Mesodermal cell (in vitro differentiated cells): ENCODE measurements around the gene CFAP221.

Experiments
- H3K27ac ChIP-seq: 2 replicates; pipeline ENCODE4 v1.7.0; 2013; ENCODE audit warnings: mild to moderate bottlenecking, low read depth, low read length, moderate library complexity; ENCODE audit not compliant: severe bottlenecking
- H3K36me3 ChIP-seq: 2 replicates; pipeline ENCODE4 v1.7.1; 2013; ENCODE audit warnings: mild to moderate bottlenecking, low read length, moderate library complexity; ENCODE audit not compliant: control insufficient read depth, insufficient read depth
- H3K4me1 ChIP-seq: one replicate; pipeline ENCODE4 v1.7.1; 2013; ENCODE audit warnings: mild to moderate bottlenecking, low read length; ENCODE audit not compliant: insufficient read depth, control insufficient read depth, poor library complexity, severe bottlenecking
- H3K4me3 ChIP-seq: 2 replicates; pipeline ENCODE4 v1.7.0; 2013; ENCODE audit warnings: low read length, control low read depth, mild to moderate bottlenecking; ENCODE audit not compliant: insufficient read depth, poor library complexity, severe bottlenecking; ENCODE audit errors: extremely low read depth
- H3K9me3 ChIP-seq: 2 replicates; pipeline ENCODE4 v1.7.1; 2013; ENCODE audit warnings: mild to moderate bottlenecking, low read length, moderate library complexity; ENCODE audit not compliant: control insufficient read depth
- WGBS, 2 experiments: methylation state at CpG; one replicate each; pipeline ENCODE4 v1.1.5; 2013; ENCODE audit warnings: missing lambda C conversion rate in 2 of 2; ENCODE audit not compliant: insufficient coverage in 2 of 2; 5-methylcytosine and 5-hydroxymethylcytosine counted together

CFAP221 gene

DNA sequence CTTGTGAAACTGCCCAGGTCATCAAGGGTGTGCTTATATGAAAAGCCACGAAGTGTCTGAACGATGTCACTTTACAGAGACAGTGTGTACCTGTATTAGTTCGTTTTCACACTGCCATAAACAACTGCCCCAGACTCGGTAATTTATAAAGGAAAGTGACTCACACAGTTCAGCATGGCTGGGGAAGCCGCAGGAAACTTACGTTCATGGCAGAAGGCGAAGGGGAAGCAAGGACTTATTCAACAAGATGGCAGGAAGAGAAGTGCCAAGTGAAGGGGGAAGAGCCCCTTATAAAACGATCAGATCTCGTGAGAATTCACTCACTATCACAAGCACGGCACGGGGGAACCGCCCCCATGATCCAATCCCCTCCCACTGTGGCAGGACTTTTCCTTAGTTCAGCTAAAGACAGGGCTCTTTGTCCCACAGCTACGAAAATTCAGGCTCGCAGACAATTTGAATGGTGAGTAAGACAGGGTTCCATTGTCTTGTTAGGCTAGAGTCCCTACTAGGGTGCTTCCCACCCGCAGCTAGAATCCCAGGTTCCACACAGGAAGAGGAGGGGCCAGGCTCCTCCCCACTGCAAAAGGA, 154.9 kb downstream of the CFAP221 start:
- Histone ChIP-seq H3K36me3 (no peaks in the 10 kb centered on the region), H3K9me3 (no peaks in the 10 kb centered on the region), H3K4me1 (peaks cover 17% of the 10 kb centered on the region), H3K27ac (no peak overlapping the region), H3K4me3 (no peak overlapping the region)
- 65 to 77% methylated on average over 7 to 11 of the region's 15 CpGs for WGBS, 2 experiments

DNA sequence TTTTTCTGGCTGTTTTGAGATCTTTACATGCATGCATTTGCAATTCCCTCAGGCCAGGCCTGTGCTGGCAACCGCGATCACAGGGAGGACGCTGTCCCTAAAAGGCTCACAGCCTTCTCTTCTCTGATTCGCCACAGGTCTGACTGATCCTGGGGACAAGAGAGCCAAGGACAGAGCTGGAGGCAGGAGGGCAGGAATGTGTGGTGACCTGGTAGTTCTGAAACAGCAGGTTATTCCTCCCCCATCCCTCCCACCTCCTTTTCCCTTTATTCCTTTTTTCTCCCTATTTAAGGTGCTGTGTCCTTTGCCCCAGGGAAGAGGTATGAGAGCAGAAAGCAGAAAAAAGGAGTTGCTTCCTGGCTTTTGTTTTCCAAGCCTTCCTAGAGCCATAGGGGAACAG, 156.6 kb downstream of the CFAP221 start:
- Histone ChIP-seq H3K9me3 (peaks cover 11% of the 10 kb centered on the region), H3K36me3 (no peaks in the 10 kb centered on the region), H3K4me3 (no peak overlapping the region), H3K27ac (peak overlapping the region; percentile 43), H3K4me1 (peaks cover 4% of the 10 kb centered on the region)
- 27 to 31% methylated on average over 3 of the region's 4 CpGs for WGBS, 2 experiments

DNA sequence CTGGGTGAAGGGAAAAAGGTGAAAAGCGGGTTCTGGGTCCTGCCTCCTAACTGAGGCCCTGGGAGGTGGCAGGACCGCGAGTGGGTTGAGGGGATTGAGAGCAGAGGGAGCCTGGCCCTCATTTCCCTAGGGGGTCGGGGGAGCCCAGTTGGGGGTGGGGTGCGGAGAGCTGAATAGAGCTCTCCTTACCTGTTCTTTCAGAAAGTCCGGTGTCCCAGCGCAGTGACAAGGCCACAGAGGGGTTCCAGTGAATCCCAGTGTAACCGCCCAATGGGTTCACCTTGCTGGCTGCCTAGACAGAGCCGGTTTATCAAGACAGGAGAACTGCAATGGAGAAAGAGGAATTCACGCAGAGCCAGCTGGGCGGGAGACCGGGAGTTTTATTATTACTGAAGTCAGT, 157.1 kb downstream of the CFAP221 start:
- H3K4me3 ChIP-seq = no peak overlapping the region
- H3K36me3 ChIP-seq = no peaks in the 10 kb centered on the region
- peaks cover 4% of the 10 kb centered on the region for H3K4me1 ChIP-seq
- whole genome bisulfite sequencing, 2 experiments = 36 to 46% methylated on average over 7 to 9 of the region's 12 CpGs
- no peak overlapping the region for H3K27ac ChIP-seq
- H3K9me3 ChIP-seq = peaks cover 11% of the 10 kb centered on the region

DNA sequence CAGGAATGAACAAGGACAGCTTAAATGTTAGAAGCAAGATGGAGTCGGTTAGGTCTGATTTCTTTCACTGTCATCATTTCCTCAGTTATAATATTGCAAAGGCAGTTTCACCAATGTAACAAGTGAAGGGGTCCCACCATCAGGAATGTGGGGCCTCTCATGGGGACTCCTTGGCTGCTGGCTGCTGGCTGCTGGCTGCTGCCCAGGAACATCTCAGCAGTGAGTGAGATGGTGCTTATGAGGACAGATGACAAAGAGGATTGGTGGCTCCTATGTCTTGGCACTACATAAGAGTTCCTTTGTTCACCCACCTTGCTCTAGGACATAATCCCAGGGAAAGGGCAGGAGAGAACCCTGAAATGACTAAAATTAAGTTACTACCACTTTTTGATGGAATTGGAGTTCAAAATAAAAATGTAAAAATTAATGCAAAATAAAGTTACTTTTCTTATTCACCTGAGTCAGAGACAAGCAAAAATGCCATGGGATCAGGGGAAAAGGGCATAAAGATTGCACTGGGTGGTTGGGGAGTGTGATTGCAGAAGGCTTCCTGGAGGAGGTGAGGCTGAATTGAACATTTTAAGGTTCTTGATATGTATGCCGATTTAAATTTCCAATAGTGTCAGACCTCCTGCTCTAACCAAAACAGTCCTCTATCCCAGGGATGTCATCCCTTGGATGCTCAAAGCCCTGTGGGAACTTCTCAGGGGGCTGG, 158.1 kb downstream of the CFAP221 start:
- WGBS, 2 experiments = 86 to 100% methylated on average over 1 of the region's 2 CpGs
- no peak overlapping the region for H3K27ac ChIP-seq
- H3K36me3 ChIP-seq = no peaks in the 10 kb centered on the region
- no peak overlapping the region for H3K4me3 ChIP-seq
- peaks cover 4% of the 10 kb centered on the region for H3K4me1 ChIP-seq
- H3K9me3 ChIP-seq = peaks cover 11% of the 10 kb centered on the region

DNA sequence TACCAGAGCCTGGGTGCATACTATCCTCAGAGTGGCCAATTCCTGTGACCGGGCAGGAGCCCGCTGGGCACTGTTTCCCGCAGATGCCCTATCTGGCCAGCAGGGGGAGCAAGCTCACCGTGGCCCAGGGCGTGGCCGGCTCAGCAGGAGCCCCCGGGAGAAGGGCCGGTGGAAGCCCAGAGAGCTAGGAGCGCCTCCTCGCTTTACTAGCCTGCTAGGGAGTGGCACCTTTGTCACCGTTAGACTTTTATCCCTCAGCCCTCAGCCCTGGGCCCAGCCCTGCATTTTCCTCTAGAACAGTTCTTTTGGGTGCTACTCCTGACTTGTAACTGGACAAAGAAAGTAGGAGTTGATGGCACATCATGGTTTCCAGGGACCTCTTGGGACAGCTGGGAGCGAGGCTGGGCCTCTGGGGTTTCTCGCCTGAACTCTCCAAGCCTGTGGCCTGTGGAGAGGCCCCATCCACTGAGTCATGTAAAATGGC, 158.7 kb downstream of the CFAP221 start:
- no peak overlapping the region for H3K27ac ChIP-seq
- 9 to 19% methylated on average over 10 to 11 of the region's 13 CpGs for WGBS, 2 experiments
- H3K4me1 ChIP-seq = peaks cover 4% of the 10 kb centered on the region
- H3K9me3 ChIP-seq = peaks cover 11% of the 10 kb centered on the region
- no peaks in the 10 kb centered on the region for H3K36me3 ChIP-seq
- H3K4me3 ChIP-seq = no peak overlapping the region

DNA sequence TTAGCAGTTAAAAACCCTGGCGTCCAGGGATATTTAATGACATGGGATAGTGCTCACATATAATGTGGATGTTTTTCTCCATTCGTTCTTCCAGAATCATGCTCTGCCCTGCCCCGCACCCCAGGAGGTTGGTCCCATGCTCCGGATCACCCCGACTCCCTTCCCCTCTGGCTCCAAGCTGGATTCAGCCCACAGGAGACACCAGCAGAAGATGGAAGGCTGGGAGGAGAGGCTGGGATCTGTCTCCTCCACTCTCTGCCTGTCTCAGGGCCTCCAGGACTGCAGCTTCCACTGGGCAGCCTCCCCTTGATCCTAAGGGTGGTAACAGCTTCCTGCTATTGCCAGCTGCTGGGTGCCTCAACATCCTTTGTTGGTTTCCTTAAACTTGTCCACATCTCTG, 159.3 kb downstream of the CFAP221 start:
- Histone ChIP-seq H3K4me1 (peaks cover 4% of the 10 kb centered on the region), H3K9me3 (peaks cover 11% of the 10 kb centered on the region), H3K36me3 (no peaks in the 10 kb centered on the region), H3K4me3 (no peak overlapping the region), H3K27ac (no peak overlapping the region)
- WGBS, 2 experiments = no CpG with 5 or more reads among the region's 5 CpGs

DNA sequence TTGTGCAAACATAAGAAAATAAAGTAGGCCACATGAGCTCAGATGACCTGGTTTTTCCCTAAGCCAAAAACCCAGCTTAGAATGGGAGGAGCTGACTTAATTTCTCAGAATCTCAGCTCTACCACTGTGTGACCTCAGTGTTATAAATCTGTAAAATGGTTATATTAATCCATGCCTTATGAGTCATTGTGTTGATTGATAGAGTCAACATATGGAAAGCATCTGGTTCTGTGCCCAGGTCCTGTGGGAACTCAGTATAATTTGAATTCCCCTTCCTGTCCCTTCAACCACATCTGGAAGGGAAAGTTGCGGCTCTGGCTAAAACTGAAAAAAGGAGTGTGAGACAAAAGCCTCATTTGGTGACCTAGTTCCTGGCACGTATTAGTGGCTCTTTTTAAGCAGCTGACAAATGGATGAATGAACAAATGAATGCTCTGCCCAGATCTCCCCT, 160.4 kb downstream of the CFAP221 start:
- 44 to 91% methylated on average over 1 to 2 of the region's 2 CpGs for WGBS, 2 experiments

DNA sequence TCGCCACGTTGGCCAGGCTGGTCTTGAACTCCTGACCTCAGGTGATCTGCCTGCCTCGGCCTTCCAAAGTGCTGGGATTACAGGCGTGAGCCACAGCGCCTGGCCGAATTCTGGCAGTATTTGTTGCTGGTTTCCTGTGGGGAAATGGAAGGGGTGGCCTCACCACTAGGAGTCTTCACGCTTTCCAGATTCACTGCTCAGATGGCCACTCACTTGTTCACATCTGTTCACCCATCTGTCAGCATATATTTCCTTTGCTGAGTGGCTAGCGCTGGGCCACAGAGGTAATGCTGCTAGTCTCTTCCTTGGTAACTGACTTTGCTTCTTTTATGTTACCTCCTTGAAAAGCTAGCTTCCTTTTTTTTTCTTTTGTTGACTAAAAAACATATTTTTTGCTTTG, 162.0 kb downstream of the CFAP221 start:
- Histone ChIP-seq H3K4me3 (no peak overlapping the region), H3K9me3 (peaks cover 11% of the 10 kb centered on the region), H3K4me1 (peaks cover under 1% of the 10 kb centered on the region), H3K27ac (no peak overlapping the region), H3K36me3 (no peaks in the 10 kb centered on the region)
- 88 to 94% methylated on average over 3 to 4 of the region's 8 CpGs for WGBS, 2 experiments

More for the DNA sequence above, 160.4 kb downstream of the CFAP221 start:
- H3K27ac ChIP-seq = no peak overlapping the region
- no peak overlapping the region for H3K4me3 ChIP-seq
- H3K9me3 ChIP-seq = peaks cover 11% of the 10 kb centered on the region
- no peaks in the 10 kb centered on the region for H3K36me3 ChIP-seq
- H3K4me1 ChIP-seq = peaks cover 4% of the 10 kb centered on the region
